Islet of Langerhans (tissue), 1 donor: ENCODE measurements around the gene RREB1.

Source experiments
- FAIRE-seq: peaks from one replicate; lab custom pipeline; 2011; peaks lifted over from hg19 to GRCh38; lab: Jason Lieb, UNC

The RREB1 gene

GRCh38 chr6:7165890-7166267 is 58.1 kb downstream of the RREB1 start:
- no peak for FAIRE-seq

DNA sequence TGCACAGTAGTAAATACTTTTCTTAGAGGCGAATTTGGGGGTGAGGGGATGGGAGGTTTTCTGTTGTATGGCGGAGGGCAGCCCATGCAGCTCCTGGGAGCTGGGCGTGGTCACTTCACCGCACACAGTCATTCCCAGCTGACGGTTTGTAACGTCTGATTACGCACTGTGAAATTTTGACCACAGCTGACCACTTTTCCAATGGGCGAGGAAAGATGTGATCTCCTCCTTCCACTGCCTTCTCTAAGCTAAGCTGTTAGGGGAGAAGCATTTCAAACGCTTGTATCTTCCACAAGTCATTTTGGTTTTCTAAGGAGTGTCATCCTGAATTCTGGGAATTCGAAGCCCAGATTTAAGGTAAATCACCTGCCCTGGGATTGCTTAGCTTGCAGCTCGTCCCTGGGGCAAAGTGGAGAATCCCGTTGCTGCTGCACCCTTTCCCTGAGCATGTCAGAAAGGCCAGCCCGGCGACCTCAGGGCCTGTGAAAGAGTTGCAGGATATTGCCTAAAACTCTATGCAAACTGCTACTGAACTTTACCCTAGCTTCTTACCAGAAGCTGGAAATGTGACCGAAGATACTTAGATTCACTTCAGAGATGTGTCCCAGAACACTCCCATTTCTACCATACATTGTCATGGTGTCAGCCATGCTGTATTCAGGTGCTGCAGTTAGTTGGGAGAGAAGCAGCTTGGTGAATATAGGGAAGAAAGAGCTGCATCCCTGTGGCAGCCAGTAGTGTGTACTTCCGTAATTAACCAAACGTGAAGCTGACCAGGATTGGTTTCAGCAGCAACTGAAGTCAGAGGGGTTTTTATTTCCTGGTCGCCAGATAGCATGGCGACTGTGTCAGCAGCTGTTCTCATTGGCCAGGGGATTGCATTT is 58.9 kb downstream of the RREB1 start:
- no peak for FAIRE-seq

- no peak for FAIRE-seq
Observed at GRCh38 chr6:7169296-7169721, 61.5 kb downstream of the RREB1 start.

DNA sequence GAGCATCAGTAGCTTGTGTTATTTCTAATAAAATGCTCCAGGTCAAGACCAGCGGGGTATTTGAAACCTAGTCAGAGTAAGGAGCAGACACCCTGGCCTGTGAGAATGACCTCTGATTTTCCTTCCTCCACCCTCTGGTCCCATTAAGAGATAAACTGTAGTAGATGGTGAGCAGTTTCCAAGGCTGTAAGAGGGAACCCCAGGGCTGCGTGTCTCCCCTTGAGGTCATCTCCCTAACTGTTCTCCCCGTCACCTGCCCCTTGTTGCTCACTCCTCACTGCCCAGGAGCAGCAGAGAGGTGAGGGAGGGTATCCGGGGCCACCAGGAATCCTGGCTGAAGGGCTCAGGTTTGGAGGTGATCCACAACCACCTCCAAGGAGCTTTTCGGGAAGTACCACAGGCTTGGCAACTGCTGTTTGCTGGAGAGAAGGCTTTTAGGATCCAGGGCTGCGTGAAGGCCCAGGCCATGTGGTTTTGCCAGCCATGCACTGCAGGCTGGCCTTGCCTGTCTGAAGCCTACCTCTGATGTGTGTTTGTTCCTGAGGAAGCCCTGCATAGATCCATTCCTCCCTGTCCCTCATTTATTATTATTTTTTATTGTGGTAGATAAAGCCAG is 62.5 kb downstream of the RREB1 start:
- no peak for FAIRE-seq

GRCh38 chr6:7171119-7171518 is 63.4 kb downstream of the RREB1 start:
- FAIRE-seq: no peak

DNA sequence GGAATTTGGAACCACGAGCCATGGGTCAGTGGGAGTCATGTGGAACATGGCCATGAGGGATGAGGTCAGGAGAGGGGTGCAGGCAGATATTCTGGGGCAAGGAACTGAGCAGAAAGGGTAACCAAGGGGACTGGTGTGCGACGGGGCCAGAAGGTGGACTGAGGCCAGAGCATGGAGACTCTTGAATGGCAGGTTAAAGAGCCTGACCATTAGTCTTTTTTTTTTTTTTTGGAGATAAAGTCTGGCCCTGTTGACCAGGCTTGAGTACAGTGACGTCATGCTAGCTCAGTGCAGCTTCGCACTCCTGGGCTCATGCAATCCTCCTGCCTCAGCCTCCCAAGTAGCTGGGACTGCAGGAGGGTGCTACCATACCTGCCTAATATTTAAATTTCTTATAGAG is 64.0 kb downstream of the RREB1 start:
- no peak for FAIRE-seq

DNA sequence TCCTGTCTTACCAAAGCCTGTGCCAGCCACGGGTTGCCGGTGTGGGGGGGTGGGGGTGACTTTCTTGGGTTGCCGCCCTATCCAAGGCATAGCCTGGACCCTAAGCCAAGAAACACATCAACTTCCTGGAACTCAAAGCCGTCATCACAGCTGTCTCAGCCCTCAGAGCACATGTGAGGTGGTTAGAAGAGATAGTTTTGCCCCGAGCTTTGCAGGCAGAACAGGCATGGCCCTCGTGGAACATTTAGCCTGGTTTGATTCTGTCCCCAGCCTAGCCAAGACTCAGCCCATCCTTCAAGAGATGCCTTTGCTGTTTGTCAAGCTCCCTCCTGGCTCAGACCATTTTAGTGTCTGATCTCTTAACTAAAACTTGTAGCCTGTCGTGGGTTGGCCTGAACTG is 64.9 kb downstream of the RREB1 start:
- FAIRE-seq: no peak

GRCh38 chr6:7173843-7174503 is 66.2 kb downstream of the RREB1 start:
- no peak for FAIRE-seq

DNA sequence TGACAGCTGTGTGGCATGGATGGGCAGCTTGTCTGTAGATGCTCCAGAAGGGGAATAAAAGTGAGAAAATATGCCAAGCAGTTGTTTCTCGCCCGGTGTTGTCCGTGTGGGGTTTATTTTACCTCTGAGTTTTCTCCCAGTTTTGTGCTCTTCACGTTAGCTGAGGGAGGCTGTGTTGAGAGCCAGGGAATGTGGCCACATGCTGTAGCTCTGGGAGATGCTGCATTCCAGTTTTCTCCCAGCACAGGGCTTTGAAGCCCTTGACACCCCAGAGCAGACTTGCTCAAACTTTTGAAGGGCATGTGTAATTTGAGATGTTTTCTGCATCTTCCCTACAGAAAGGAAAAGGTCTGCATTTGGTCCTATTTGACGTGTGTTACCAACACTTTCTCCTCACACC is 67.7 kb downstream of the RREB1 start:
- no peak for FAIRE-seq

DNA sequence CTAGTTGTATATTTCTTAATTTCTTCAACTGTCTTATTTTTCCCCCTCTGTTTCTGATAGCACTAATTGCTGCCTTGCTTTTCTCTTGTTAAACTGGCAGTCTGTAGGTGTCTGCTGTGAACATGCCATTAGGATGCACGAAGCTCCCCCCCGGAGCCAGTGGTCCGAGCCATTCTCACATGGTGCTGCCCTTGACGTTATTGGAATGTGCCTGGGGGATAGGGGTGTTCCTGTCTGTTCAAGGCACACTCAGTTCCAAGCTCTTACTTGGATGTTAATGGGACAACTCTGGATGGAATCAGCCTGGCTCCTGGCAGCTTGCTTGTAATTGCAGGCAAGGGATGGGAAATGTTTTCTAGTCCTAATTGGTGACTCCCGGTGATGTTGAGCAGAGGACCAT is 68.4 kb downstream of the RREB1 start:
- no peak for FAIRE-seq

- FAIRE-seq: no peak
Observed at GRCh38 chr6:7178280-7178679, 70.5 kb downstream of the RREB1 start.

DNA sequence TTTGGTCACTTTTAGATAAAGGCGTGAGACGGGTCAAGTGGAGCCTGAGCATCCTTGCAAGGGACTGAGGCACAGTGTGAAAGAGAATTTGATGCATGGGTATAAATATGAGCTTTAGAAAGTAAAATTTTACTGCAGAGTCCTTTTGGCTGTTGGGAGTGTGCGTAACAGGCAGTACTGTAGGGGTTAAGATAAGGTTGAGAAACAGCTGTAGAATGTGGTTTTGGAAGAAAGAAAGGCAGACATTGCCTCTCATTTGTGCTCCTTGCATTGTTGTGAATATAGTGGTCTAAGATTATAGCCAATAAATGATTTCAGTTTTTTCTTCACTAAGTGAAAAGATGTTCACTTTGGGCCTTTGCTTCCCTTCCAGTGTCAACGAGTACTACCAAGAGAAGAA is 73.0 kb downstream of the RREB1 start:
- FAIRE-seq: no peak

GRCh38 chr6:7183707-7184106 is 75.9 kb downstream of the RREB1 start:
- no peak for FAIRE-seq

GRCh38 chr6:7184502-7184901 is 76.7 kb downstream of the RREB1 start:
- no peak for FAIRE-seq

DNA sequence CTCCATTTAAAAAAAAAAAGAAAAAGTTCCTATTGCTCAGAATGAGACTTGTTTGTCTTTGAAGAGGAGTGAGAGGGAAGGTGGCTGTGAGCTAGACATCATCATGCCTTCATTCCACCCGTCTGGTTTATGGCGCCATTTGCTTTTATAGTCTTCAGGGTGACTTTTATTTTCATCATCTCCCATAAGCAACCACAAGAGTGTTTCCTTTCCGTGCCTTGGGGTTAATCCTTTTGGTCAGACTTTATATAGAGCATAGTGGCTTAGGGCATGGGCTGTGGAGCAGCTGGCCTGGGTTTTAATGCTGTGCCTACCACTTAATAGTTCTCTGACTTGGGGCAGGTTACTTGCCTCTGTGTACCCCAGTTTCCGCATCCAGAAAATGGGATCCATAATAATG is 77.8 kb downstream of the RREB1 start:
- no peak for FAIRE-seq

- no peak for FAIRE-seq
Observed at GRCh38 chr6:7188492-7188891, 80.7 kb downstream of the RREB1 start.

DNA sequence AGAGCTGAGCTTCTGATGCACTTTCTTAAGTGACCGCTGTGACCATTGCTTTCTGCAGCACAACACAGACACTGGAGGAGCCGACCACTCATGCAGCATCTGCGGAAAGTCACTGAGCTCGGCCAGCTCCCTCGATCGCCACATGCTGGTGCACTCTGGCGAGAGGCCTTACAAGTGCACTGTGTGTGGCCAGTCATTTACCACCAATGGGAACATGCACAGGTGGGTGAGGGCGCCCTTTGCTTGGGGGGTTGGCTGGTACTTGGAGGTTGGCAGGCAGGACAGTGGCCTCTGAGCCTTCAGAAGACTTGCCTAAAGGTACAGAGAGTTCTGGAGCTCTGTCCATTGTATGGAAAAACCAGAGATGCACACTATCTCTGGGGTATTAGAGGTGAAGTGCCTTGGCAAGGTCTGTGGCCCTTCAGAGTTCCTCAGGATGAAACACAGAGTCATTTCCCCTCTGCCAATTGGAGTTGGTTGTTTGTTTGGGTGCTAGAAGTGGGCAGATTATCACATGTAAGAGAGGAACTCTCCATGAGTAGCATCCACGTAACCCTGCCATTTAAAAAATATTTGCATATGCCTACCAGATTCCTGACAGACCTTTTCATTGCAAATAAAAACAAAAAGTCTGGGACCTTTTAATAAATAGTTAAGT is 81.5 kb downstream of the RREB1 start:
- FAIRE-seq: no peak

GRCh38 chr6:7190791-7191190 is 83.0 kb downstream of the RREB1 start:
- no peak for FAIRE-seq

- FAIRE-seq: no peak
Observed at GRCh38 chr6:7193122-7193521, 85.4 kb downstream of the RREB1 start.

DNA sequence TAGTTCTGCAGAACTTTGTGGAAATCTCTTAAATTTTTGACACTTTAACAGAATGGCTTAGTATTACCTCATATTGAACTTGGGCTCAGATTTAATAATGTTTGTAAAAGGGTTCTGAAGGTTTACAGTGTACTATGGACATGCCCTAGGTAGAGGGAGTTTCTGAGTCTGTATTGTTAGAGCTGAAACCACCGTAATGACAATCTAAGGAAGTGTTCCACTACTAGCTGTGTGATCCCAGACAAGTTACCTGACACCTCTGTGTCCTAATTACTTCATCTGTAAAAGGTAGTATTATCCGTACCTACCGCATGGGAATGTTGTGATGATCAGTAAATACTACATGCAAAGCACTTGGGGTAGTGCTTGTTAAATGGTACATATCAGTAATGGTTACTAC is 86.9 kb downstream of the RREB1 start:
- no peak for FAIRE-seq

GRCh38 chr6:7195339-7196018 is 87.7 kb downstream of the RREB1 start:
- no peak for FAIRE-seq

DNA sequence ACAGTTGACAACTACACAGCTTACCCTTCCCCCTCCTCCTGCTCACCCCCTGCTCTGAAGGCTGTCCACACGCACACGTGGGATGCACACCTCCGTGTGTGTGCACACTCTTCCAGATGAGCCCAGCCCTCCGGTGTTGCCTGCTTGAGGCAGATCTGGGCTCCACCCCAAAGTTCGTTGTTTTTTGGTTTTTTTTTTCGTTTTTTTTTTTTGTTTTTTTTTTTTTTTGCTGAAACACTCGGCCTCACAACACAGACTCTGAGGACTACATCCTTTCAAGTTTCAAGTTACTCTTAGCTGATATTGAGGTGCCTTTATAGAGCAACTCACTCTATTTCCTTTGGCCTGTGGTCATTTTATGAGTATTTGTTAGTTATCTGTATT is 88.2 kb downstream of the RREB1 start:
- FAIRE-seq: no peak
